ENCODE results near the gene CISD2.
"Not testable (repeated sequence)": the region's sequence is repeated elsewhere in the genome, so short reads cannot be mapped to it uniquely, and the experiment has no call there.

Gene CISD2

DNA sequence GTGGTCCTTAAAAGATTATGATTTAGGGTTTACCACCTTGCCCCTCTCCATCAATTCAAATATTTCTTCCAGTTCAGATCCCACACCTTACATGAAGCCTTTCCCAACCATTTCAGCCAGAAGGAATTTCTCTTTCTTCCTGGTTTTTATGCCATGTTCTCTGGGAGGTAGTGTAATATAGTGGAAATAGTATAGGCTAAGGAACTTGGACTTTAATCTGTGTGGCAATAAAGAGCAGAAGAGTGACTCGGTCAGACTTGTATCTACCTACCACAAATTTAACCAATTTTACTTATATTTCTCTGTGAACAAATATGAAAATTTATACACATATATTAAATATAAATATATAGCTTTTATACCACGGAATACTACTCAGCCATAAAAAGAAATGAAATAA is 18.4 kb upstream of the CISD2 start:
- DNase-seq: no peak

DNA sequence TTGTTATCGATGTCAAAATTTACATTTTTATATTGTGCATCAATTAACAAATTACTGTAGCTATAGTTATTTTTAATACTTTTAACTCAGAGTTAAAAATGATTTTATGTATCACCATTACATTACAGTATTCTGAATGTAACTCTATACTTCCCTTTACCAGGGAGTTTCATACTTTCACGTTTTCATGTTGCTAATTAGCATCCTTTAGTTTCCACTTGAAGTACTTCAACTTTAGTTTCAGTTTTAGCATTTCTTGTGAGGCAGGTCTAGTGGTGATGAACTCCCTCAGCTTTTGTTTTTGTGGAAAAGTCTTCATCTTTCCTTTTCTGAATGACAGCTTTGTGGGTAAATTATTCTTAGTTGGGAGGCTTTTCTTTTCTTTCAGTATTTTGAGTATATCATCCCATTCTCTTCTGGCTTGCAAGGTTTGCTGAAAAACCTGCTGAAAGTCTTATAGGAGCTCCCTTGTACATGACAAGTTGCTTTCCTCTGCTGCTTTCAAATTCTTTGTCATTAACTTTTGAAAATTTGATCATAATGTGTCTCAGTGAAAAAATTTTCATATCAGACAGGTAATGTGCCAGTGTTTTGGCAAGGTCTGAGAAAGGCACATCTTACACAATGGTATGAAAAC is 9.8 kb upstream of the CISD2 start:
- DNase-seq: no peak

DNA sequence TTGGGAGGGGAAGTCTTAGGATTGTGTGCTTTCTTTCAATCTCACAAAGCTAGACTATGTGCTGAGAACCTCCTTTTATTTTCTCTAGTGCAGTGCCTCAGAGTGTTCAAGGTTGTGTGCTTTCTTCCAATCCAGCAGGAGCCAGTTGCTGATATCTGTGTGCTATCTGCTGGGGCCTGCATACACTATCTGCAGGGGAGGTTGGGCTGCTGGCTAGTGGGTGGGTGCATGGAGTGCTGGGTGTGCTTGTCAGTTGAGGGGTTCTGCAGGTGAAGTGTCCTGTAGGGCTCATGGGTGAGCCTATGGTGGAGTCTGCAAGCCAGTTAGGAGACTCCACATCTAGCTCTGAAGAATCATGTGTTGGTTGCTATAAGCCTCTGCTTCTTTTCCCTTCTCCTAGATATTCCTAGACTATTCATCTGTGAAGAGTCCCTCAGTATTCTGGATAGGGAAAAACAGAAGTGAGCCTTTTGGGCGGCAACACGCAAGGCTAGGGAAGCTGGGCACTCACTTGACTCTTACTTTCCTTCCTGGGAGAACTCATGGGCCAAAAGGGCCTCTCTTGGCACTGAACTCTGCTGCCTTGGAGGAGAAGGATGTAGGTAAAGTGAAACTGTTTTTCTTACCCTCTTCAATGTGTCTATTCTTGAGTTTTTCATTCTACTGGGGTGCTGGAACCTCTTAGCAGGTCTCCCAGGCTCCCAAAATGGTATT is 8.0 kb upstream of the CISD2 start:
- DNase-seq: no peak

DNA sequence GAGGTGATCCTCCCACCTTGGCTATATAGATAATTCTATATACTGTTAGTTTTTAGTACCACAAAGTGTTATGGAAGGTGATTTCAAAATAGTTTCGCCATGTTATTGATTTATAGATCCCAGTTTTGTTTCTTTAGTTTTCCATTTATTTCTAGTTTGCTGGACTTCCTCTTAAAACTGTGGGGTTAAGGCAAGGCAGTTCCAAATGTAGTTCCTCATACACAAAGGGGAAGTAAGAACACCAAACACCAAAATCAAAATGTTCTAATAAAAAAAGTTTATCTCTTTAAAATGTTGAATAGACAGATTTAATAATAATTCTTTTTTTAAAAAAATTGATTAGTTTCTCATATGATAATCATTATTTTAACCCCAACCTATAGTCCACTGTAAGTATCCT is 6.8 kb upstream of the CISD2 start:
- no peak for DNase-seq

DNA sequence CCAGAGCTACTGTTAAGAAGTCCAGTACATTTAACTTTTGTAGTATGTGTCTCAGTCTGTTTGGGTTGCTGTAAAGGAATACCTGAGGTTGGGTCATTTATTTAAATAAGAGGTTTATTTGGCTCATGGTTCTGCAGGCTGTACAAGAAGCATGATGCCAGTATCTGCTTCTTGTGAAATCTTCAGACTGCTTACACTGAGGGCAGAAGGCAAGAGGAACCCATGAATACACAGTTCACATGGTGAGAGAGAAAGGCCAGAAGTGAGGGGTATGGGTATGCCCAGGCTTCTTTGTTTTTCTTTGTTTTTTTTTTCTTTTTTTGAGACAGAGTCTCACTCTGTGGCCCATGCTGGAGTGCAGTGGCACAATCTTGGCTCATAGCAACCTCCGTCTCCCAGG is 6.0 kb upstream of the CISD2 start:
- DNase-seq: no peak

DNA sequence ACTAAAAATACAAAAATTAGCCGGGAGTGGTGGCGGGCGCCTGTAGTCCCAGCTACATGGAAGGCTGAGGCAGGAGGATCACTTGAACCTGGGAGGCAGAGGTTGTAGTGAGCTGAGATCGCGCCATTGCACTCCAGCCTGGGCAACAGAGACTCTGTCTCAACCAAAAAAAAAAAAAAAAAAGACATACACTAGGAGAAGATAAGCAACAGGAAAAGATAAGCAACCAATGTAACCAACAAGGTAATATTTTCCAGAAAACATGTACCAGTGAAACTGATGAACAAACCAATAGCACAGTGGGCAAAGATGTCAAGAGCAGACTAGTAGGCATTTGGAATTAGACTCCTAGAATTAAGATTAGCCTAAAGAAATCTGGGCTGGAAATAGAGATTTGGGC is 3.5 kb upstream of the CISD2 start:
- not testable (repeated sequence) for DNase-seq

DNA sequence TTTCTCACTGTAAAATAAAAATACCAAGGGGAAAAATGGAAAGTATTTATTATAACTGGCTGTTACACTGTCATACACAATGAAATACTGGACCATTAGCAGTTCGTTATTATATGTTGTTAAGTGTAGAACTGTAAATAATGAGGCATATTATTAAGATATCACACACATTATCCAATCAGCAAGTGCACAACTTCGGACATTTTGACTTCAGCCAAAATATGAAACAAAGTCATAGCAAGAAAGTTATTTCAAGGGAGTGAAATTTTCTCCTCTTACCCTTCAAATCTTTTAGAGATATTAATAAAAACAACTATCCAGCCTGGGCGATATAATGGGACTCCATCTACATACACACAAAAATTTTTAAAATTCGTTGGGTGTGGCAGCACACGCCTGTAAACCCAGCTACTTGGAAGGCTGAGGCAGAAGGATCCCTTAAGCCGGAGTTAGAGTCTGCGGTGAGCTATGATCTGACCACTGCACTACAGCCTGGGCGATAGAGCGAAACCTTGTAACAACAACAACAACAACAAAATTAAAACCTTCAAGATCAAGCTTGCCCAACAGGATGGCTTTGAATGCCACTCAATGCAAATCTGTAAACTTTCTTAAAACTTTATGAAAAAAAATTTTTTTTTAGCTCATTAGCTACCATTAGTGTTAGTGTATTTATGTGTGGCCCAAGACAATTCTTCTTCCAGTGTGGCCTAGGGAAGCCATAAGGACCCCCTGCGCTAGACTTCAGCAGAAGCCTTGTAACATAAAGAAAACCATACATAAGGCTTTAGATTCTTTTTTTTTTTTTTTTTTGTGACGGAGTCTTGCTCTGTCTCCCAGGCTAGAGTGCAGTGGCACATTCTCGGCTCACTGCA is 1.3 kb upstream of the CISD2 start:
- no peak for DNase-seq

DNA sequence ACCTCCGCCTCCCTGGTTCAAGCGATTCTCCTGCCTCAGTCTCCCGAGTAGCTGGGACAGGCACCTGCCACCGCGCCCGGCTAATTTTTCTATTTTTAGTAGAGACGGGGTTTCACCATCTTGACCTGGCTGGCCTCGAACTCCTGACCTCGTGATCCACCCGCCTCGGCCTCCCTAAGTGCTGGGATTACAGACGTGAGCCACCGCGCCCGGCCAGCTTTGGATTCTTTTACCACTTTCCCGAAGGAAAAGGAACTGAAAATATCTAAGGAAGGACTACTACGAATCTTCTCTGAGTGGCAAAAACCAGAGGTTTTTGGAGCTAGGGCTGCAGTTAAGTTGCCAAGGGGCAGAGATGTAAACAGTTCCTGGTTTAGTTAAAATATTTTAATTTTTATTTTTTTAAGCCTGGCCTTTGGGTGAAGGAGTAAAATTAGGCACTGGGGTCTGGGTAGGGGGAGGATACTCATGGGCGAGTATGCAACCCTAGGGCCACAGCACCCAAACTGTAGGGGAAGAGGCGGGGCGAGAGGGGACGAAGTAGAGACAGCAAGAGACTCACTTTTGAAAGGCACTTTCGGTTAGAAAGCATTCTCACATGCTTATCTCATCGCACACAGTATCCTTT is 525 bp upstream of the CISD2 start:
- no peak for DNase-seq

DNA sequence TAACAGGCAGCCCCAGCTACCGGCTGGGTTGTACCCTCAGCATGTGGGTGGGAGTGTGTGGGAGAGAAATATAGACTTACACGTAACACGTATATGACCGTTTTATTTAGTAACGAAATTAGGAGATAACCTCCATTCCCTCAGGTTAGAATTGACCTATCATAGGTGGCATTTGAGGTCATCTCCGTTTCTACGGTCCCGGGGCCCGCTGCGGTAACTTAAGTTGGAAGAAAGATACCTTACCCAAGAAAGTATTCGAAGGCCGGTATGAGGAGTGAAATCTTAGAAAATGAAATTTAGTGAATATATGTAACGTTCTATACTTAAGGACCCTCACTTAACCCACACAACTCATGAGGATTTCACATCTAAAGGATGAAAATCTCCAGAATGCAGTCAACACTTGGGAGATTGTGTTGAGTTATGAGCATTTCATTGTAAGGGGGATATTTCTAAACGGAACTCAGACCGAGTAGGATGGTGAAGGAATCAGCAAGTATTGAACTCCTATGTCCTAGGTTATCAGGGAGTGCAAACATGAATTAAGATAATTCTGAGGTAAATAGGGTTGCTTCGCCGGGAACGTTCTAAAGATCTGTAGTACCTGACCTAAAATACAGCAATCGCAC is 891 bp downstream of the CISD2 start:
- no peak for DNase-seq

DNA sequence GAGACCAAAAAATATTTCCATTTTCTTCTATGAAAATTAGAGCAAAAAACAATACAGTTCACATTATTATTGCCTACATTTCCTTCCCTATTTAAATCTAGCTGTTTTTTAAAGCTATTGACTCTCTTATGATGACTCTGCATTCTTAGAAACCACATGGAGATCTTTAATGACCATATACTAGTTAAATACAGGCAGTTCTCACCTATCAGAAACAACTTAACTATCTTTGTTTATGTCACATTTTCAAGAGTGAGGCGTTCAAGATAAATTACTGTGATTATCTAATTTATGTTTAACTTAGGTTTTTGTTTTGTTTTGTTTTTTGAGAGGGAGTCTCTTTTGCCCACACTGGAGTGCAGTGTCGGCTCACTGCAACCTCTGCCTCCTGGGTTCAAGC is 3.0 kb downstream of the CISD2 start:
- no peak for DNase-seq

DNA sequence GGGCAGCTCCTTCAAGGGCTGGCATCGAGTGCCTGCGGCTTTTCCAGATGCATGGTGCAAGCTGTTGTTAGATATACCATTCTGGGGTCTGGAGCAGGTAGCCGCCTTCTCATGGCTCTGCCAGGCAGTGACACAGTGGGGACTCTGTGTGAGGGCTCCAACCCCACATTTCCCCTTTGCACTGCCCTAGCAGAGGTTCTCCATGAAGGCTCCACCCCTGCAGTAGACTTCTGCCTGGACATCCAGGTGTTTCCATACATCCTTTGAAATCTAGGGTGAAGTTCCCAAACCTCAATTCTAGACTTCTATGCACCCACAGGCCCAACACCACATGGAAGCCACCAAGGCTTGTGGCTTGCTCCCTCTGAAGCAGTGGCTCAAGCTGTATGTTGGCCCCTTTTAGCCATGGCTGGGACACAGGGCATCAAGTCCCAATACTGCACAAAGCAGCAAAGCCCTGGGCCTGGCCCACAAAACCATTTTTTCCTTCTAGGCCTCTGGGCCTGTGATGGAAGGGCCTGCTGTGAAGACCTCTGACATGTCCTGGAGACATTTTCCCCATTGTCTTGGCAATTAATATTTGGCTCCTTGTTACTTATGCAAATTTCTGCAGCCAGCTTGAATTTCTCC is 8.8 kb downstream of the CISD2 start:
- DNase-seq: not testable (repeated sequence)

DNA sequence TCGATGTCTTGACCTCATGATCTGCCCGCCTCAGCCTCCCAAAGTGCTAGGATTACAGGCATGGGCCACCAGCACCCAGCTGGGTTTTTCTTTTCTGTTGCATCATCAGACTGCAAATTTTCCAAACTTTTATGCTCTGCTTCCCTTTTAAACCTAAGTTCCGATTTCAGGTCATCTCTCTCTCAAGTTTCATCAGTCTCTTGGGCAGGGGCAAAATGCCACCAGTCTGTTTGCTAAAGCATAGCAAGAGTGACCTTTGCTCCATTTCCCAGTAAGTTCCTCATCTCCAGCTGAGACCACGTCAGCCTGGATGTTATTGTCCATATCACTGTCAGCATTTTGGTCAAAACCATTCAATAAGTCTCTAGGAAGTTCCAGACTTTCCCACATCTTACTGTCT is 9.6 kb downstream of the CISD2 start:
- DNase-seq: not testable (repeated sequence)

DNA sequence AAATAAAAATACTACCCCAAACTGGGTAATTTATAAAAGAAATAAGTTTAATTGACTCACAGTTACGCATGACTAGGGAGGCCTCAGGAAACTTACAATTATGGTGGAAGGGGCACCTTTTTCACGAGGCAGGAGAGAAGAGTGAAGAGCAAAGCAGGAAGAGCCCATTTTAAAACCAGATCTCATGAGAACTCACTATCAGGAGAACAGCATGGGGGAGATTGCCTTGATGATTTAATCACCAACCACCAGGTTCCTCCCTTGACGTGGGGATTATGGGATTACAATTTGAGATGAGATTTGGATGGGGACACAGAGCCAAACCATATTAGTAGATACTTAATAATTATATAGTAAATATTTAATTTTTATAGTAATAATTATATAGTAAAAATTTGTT is 10.1 kb downstream of the CISD2 start:
- no peak for DNase-seq

DNA sequence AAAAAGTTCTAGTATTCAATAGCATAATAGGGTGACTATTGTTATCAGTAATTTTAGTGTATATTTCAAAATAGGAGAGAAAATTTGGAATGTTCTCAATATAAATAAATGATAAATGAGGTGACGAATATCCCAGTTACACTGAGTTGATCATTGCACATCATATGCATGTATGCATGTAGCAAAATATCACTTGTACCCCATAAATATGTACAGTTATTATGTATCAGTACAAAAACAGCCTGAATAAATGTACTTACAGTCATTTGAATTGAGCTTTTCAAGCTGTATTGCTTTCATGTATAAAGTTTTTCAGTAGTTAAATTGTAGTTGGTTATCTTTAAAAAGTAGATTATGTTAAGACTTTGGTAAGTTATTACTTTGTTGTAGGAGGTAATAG is 12.6 kb downstream of the CISD2 start:
- no peak for DNase-seq

DNA sequence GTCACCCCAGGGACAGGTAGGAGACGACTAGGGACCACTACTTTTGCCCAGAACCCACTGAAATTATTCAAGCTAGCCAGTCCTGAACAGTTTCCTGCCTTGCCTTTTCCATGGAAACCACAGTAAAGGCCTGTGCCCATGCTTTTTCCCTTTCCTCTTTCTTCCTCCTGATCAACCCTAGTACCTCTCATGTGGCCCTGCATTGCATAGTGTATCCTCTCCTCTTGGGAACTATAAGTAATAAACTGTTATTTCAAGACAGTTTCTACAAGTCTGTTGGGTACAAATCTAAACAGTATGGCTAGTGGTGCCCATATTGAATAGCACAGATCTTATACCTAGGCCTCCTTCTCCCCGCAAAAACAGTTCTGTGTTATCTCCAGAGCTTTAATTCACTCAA is 14.5 kb downstream of the CISD2 start:
- DNase-seq: no peak

DNA sequence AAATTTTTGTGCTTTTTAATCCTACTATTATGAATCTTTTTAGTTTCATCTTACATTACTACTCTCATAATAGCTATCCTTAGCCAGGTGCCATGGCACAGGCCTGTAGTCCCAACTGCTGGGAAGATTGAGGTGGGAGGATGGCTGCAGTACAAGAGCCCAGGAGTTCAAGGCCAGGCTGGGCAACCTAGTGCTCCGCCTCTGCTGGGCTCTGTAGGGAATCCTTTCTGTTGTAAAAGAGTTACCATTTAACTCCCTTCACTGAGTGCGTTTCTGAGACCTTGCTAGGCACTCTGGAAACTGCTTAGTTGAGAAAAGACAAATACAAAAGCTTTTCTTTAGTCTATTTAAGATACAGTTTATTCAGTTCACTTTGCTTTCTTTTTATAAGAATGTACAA is 19.8 kb downstream of the CISD2 start:
- DNase-seq: not testable (repeated sequence)

DNA sequence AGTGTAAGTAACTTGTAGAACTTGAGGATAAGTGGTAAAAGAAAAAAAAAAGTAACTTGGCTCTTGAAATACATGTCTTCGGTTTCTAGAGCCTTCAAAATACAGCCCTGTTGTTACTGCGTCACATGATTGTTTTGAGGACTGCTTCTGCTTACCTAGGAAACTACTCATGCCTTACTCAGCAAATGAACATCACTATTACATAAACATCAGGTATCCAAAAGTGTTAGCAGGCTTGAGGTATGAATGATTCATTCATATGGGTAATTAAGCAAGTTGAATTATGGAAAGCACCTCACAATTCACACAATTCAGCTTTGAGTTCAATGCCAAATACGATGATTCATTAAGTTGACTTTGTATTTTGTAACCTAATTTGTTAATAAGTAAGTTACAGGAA is 21.1 kb downstream of the CISD2 start:
- not testable (repeated sequence) for DNase-seq

DNA sequence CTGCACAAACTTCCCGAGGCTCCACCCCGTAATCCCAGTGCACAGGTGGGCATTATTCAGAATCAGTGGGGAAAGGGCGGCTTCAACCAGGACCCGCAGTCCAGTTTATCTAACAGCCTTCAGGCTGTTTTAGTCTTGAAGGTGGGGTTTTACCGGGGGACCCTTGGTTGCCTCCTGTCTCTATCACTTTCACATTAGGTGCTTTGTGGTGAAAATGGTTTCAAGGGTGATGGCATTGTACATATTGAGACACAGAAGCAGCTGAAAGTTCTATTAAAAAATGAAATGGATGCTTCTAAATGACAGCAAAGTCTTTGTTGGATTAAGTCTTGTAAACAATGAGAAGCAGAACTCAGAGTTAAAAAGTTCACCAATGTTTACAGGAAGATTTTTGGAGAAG is 27.8 kb downstream of the CISD2 start:
- not testable (repeated sequence) for DNase-seq

DNA sequence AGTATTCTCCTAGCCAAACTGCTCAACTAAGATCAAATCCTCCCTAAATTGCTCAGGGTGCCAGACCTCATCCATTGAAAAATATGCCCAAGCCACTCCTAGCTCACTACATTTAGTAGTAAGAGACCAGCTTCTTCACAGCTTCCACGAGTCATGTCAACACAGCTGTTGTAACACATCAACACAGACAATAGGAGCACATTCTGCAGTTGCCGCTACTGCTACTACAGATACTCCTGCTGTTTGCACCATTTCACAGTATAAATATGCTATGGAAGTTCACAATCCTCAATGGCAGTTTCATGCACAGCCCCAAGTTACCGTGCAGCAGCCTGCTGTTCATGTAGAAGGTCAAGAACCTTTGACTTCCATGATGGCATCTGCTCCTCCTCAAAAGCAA is 28.8 kb downstream of the CISD2 start:
- not testable (repeated sequence) for DNase-seq

DNA sequence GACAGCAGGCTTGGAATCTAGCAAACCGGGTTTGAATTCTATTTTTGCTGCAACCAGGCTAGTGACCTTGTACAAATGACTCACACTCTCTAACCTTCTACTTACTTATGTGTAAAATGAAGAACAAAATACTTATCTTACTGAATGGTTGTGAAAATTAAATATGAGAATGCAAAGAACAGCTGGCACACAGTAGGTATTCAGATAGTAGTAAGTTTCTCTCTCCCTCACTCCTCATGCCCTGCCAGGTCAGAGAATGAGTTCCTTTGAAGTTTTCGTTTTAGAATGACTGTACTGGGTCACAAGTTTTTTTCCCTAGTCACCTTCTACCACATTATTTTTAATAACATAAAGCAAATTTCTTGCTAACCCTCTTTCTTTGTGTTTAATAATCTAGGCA is 33.0 kb downstream of the CISD2 start:
- DNase-seq: no peak

DNA sequence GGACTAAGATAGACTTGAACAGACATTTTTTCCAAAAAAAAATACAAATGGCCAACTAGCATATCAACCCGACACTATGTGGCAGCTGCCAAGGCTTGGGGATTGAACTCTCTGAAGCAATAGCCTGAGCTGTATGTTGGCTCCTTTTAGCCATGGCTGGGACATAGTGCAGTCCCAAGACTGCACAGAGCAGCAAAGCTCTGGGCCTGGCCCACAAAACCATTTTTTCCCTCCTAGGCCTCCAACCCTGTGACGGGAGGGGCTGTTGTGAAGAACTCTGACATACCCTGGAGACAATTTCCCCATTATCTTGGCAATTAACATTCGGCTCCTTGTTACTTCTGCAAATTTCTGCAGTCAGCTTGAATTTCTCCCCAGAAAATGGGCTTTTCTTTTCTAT is 50.1 kb downstream of the CISD2 start:
- no peak for DNase-seq

DNA sequence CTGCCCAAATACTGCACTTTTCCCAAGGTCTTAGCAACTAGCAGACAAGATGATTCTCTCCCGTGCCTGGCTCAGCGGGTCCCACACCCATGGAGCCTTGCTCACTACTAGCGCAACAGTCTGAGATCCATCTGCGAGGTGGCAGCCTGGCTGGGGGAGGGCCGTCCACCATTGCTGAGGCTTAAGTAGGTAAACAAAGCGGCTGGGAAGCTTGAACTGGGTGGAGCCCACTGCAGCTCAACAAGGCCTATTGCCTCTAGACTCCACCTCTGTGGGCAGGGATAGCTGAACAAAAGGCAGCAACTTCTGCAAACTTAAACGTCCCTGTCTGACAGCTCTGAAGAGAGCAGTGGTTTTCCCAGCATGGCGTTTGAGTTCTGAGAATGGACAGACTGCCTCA is 50.9 kb downstream of the CISD2 start:
- DNase-seq: not testable (repeated sequence)

All from CD4-positive, alpha-beta T cell treated with Interleukin-4 for 1 hour (primary cell).